WERI-Rb-1 (cell line): ENCODE measurements around the gene HOXC6.

ENCODE experiments used
- DNase-seq: peaks from one replicate; pipeline ENCODE4 v3.0.0-alpha.2; 2020
- H3K27ac ChIP-seq: fragments of 250-450 bp; sonication (Bioruptor Pico); 2 replicates; pipeline ENCODE4 v1.5.1; 2020; ENCODE audit warnings: mild to moderate bottlenecking, moderate library complexity
- H3K27me3 ChIP-seq: fragments of 250-450 bp; sonication (Bioruptor Pico); 2 replicates; pipeline ENCODE4 v1.5.1; 2021; ENCODE audit warnings: mild to moderate bottlenecking, low read depth, moderate library complexity; ENCODE audit not compliant: insufficient read depth, severe bottlenecking
- H3K36me3 ChIP-seq: fragments of 250-450 bp; sonication (Bioruptor Pico); 2 replicates; pipeline ENCODE4 v1.5.1; 2020; ENCODE audit warnings: mild to moderate bottlenecking, moderate library complexity
- H3K4me3 ChIP-seq: 2 replicates; pipeline ENCODE4 v1.5.1; 2011; ENCODE audit warnings: low read depth, mild to moderate bottlenecking, control low read depth, low read length
- H3K9me3 ChIP-seq: fragments of 250-450 bp; sonication (Bioruptor Pico); 2 replicates; pipeline ENCODE4 v1.5.1; 2021; ENCODE audit warnings: mild to moderate bottlenecking, moderate library complexity; ENCODE audit not compliant: severe bottlenecking
- CTCF ChIP-seq: IDR thresholded peaks from 2 replicates; pipeline ENCODE4 v1.5.1; 2011; ENCODE audit warnings: low read depth, mild to moderate bottlenecking, control low read depth, inconsistent platforms, low read length

Gene HOXC6

GRCh38 chr12:54038284-54038870 lies 10.1 kb downstream of the HOXC6 start:
- Histone ChIP-seq H3K4me3 (peak overlapping the region; percentile 46), H3K27me3 (no peaks in the 10 kb centered on the region), H3K9me3 (no peaks in the 10 kb centered on the region), H3K27ac (peak overlapping the region; percentile 90), H3K36me3 (no peaks in the 10 kb centered on the region)
- DNase-seq: no peak
- TF ChIP-seq CTCF: no peak

- Histone ChIP-seq H3K4me3 (peak overlapping the region; percentile 46), H3K27me3 (no peaks in the 10 kb centered on the region), H3K9me3 (no peaks in the 10 kb centered on the region), H3K36me3 (no peaks in the 10 kb centered on the region), H3K27ac (peak overlapping the region; percentile 90)
- TF ChIP-seq CTCF: no peak
- DNase-seq: no peak
Measured at GRCh38 chr12:54038871-54039414, 10.7 kb downstream of the HOXC6 start.

- Histone ChIP-seq H3K9me3 (no peaks in the 10 kb centered on the region), H3K27ac (peak overlapping the region; percentile 90; the same call in 1 of the 2 replicates), H3K27me3 (no peaks in the 10 kb centered on the region), H3K4me3 (no peak overlapping the region), H3K36me3 (no peaks in the 10 kb centered on the region)
- no peak for TF ChIP-seq CTCF
- DNase-seq: no peak
Measured at GRCh38 chr12:54039417-54040147, 11.3 kb downstream of the HOXC6 start.

GRCh38 chr12:54040148-54040494 lies 11.9 kb downstream of the HOXC6 start:
- Histone ChIP-seq H3K9me3 (no peaks in the 10 kb centered on the region), H3K27ac (no peak overlapping the region), H3K4me3 (no peak overlapping the region), H3K27me3 (no peaks in the 10 kb centered on the region), H3K36me3 (no peaks in the 10 kb centered on the region)
- TF ChIP-seq CTCF: no peak
- DNase-seq: no peak

- no peak for DNase-seq
- Histone ChIP-seq H3K27ac (no peak overlapping the region), H3K36me3 (no peaks in the 10 kb centered on the region), H3K9me3 (no peaks in the 10 kb centered on the region), H3K27me3 (no peaks in the 10 kb centered on the region), H3K4me3 (no peak overlapping the region)
- no peak for TF ChIP-seq CTCF
Measured at GRCh38 chr12:54040648-54041047, 12.4 kb downstream of the HOXC6 start.
